ENCODE measurements around the gene OLA1. TPM values are rescaled to one million over a fixed set of nuclear protein-coding genes. Genes with fewer than 3 reads are reported as not detected.

Gene OLA1
- polyA plus RNA-seq, 3 donors = 24.9 to 72.3 (median 71.9) TPM

- H3K36me3 Mint-ChIP-seq = peaks cover 23 to 40% of the 10 kb centered on the region in 2 donors
Observed at GRCh38 chr2:174240097-174240496, 8.2 kb downstream of the OLA1 start.

GRCh38 chr2:174236429-174236828, 11.9 kb downstream of the OLA1 start:
- peaks cover 30% of the 10 kb centered on the region for H4K20me1 ChIP-seq (ENCODE audit: insufficient read depth, low read length)
- peaks cover 11% of the 10 kb centered on the region for H3K4me1 Mint-ChIP-seq
- peaks cover 5 to 6% of the 10 kb centered on the region in 2 donors for H3K4me1 ChIP-seq (ENCODE audit: control insufficient read depth in 1 of 2, insufficient read depth in 2 of 2, low read length in 2 of 2)
- no peak overlapping the region for H3K27ac ChIP-seq (ENCODE audit: low read depth in 1 of 2, low read length in 2 of 2)
- no peak overlapping the region for H2AFZ ChIP-seq (ENCODE audit: insufficient read depth, low read depth, low read length, poor library complexity, severe bottlenecking)
- WGBS (ENCODE audit: insufficient coverage) = 80% methylated on average over 2 of the region's 3 CpGs
- H3K4me3 ChIP-seq (replicated peaks in 1 of 3; ENCODE audit: low read depth in 2 of 3, low read length in 3 of 3) = no peak overlapping the region
- no peak for DNase-seq
- intact Hi-C loops (cut with micrococcal nuclease) = no loop called here
- H3K9ac ChIP-seq (ENCODE audit: insufficient read depth, low read length, poor library complexity, severe bottlenecking) = no peak overlapping the region
- H3K36me3 Mint-ChIP-seq = peaks cover 6 to 18% of the 10 kb centered on the region in 2 donors
- H3K4me3 Mint-ChIP-seq = no peak overlapping the region
- H3K79me2 ChIP-seq (ENCODE audit: insufficient read depth, low read length) = peaks cover 94% of the 10 kb centered on the region
- H3K9me3 ChIP-seq (replicated peaks in 1 of 2; ENCODE audit: control insufficient read depth in 1 of 2, insufficient read depth in 1 of 2, low read length in 2 of 2) = no peaks in the 10 kb centered on the region
- H3K27ac Mint-ChIP-seq = no peak overlapping the region
- H3K36me3 ChIP-seq (replicated peaks in 1 of 2; ENCODE audit: control insufficient read depth in 1 of 2, insufficient read depth in 2 of 2, low read length in 2 of 2) = peaks cover 0 to 19% of the 10 kb centered on the region in 2 donors
- H3K9me3 Mint-ChIP-seq = no peaks in the 10 kb centered on the region
- no peaks in the 10 kb centered on the region for H3K27me3 ChIP-seq (ENCODE audit: control insufficient read depth in 2 of 2, insufficient read depth in 2 of 2, low read length in 2 of 2)
- TF ChIP-seq CTCF (IDR thresholded peaks at IDR 0.05) = no peak
- no peak overlapping the region for H3K4me2 ChIP-seq (replicated peaks; ENCODE audit: extremely low read depth, low read length, poor library complexity, severe bottlenecking)
- H3K27me3 Mint-ChIP-seq (ENCODE audit: low read depth in 3 of 3) = no peaks in the 10 kb centered on the region

More at GRCh38 chr2:174240097-174240496, 8.2 kb downstream of the OLA1 start:
- intact Hi-C loops (cut with micrococcal nuclease) = no loop called here
- Histone ChIP-seq H3K27me3 (ENCODE audit: control insufficient read depth in 2 of 2, insufficient read depth in 2 of 2, low read length in 2 of 2) (no peaks in the 10 kb centered on the region), H3K9me3 (replicated peaks in 1 of 2; ENCODE audit: control insufficient read depth in 1 of 2, insufficient read depth in 1 of 2, low read length in 2 of 2) (no peaks in the 10 kb centered on the region), H3K4me1 (ENCODE audit: control insufficient read depth in 1 of 2, insufficient read depth in 2 of 2, low read length in 2 of 2) (no peaks in the 10 kb centered on the region), H3K36me3 (replicated peaks in 1 of 2; ENCODE audit: control insufficient read depth in 1 of 2, insufficient read depth in 2 of 2, low read length in 2 of 2) (peaks cover 3 to 49% of the 10 kb centered on the region in 2 donors), H4K20me1 (ENCODE audit: insufficient read depth, low read length) (peaks cover 34% of the 10 kb centered on the region), H3K27ac (ENCODE audit: low read depth in 1 of 2, low read length in 2 of 2) (no peak overlapping the region), H3K79me2 (ENCODE audit: insufficient read depth, low read length) (peaks cover 95% of the 10 kb centered on the region), H2AFZ (ENCODE audit: insufficient read depth, low read depth, low read length, poor library complexity, severe bottlenecking) (no peak overlapping the region), H3K9ac (ENCODE audit: insufficient read depth, low read length, poor library complexity, severe bottlenecking) (no peak overlapping the region), H3K4me3 (replicated peaks in 1 of 3; ENCODE audit: low read depth in 2 of 3, low read length in 3 of 3) (no peak overlapping the region), H3K4me2 (replicated peaks; ENCODE audit: extremely low read depth, low read length, poor library complexity, severe bottlenecking) (no peak overlapping the region)
- no peaks in the 10 kb centered on the region for H3K27me3 Mint-ChIP-seq (ENCODE audit: low read depth in 3 of 3)
- TF ChIP-seq CTCF (IDR thresholded peaks at IDR 0.05) = no peak
- H3K27ac Mint-ChIP-seq = no peak overlapping the region
- no CpG with 5 or more reads among the region's 1 CpG for WGBS (ENCODE audit: insufficient coverage)
- H3K9me3 Mint-ChIP-seq = no peaks in the 10 kb centered on the region
- no peaks in the 10 kb centered on the region for H3K4me1 Mint-ChIP-seq
- no peak overlapping the region for H3K4me3 Mint-ChIP-seq
- DNase-seq = no peak
